ENCODE results near the gene KCNF1.
"Not testable (repeated sequence)": the region's sequence is repeated elsewhere in the genome, so short reads cannot be mapped to it uniquely, and the experiment has no call there.

Gene KCNF1

DNA sequence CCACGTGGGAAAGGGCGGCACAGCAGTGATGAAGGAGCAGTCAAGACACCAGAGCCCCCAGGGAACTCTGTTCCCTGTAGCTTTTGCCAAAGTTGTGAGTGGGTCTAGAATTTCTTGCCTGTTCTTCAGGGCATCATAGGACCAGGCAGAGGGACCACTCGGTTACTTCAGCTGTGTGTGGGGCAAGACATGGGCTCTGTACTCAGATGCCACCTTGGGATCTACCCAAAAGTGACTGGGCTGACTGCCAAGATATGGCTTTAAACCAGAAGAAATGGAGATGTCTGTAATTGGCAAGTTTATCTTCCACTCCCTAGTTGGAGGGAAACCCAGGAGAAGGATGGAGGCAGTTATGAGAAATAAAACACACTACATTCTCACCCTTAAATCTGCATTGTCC, 29.6 kb downstream of the KCNF1 start:
- no peak for DNase-seq (ENCODE audit: low read depth)

DNA sequence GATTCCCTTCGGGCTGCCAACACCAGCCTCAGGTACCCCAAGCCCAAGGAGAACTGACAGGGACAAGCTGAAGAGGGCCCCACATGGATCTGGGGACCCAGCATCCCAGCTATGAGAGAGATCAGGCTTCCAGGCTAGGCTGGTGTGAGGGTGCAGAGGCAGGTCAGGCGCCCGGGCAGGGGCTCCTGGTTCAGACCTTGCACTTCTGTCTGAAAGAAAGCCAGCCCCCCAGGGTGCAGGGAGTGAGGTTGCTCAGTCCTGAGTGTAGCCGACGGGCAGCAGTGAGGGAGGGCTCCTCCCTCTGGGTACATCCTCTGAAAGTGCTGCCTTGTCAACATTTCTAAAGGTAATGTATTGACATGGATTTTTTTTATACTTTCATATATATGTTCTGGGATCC, 33.1 kb downstream of the KCNF1 start:
- DNase-seq (ENCODE audit: low read depth) = no peak

- no peak for DNase-seq (ENCODE audit: low read depth)
Measured at GRCh38 chr2:10946394-10946793, 34.7 kb downstream of the KCNF1 start.

- no peak for DNase-seq (ENCODE audit: low read depth)
Measured at GRCh38 chr2:10947005-10947440, 35.3 kb downstream of the KCNF1 start.

DNA sequence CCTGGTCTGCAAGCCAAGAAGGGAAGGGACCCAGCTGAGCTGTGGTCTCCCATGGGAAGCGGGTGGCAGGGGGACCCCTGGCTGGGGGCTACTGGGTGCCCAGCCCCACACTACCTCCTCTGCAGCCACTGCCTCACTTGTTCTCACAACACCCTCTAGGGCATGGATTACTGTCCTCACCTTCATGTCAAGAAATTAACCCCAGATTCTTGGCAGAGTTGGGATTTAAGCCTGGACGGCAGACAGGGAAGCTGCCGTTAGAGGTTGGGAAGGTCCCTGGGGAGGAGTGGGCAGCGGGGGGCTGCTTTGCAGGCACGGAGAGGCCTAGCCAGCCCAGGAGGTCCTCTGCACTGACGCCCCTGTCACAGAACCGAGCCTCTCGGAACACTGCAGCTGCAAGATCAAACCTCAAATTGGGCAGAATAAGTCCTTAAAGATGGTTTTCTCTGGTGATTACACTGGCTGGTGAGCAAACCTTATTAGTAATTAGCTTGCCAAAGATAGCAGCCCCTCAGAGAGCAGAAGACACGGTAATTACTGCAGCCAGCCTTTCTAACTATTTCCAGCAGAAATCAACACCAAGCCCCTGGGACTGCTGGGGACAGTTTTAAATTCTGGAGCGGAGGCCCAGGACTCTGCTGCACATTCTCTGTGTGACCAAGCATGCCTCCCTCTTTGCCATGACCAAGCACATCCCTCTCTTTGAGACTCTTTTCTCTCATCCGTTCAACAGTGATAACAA, 35.9 kb downstream of the KCNF1 start:
- no peak for DNase-seq (ENCODE audit: low read depth)

GRCh38 chr2:10948188-10948564, 36.4 kb downstream of the KCNF1 start:
- DNase-seq (ENCODE audit: low read depth) = no peak

DNA sequence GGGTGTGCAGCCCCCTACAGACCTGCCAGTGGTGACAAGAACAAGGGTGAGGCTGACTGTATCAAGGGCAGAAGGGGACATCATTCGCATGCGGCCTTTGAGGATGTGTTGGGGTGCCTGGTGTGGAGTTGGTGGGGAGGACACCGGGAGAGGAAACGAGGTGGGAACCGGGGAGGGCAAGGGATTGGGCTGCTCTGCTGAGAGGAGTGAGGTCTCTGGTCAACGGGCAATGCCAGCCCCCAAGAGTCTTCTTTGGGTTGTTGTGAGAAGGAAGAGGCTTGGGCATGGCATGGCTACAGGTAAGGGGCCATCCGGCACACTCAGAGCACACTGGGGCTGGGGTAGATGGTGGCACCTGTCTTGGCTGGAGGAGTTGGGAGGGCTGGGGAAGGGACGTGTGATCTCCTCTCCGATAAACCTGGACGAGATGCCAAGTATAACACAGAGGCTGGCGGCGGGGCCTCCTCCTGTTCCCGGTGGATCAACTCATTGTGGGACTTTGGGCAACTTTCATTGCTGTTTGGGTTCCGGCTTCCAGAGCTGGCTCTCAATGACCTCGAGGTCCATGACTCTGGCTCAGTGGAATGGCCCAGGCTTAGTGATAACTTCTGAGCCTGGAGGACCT, 37.0 kb downstream of the KCNF1 start:
- no peak for DNase-seq (ENCODE audit: low read depth)

DNA sequence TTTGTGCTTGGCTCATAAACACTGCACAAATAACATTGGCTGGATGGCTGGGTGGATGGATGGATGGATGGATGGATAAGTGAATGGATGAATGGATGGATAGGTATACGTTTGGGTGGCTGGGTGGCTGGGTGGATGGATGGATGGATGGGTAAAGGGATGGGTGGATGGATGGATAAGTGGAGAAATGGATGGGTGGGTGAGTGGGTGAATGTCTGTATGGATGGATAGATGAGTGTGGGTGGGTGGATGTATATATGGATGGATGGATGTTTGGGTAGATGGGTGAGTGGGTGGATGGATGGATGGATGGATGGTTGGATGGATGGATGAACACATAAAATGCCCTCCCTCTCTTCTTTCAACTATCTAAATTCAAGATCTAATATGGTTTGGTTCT, 38.1 kb downstream of the KCNF1 start:
- DNase-seq (ENCODE audit: low read depth) = no peak

GRCh38 chr2:10951558-10952414, 40.1 kb downstream of the KCNF1 start:
- DNase-seq (ENCODE audit: low read depth) = no peak

GRCh38 chr2:10954416-10954815, 42.7 kb downstream of the KCNF1 start:
- DNase-seq (ENCODE audit: low read depth) = no peak

- DNase-seq (ENCODE audit: low read depth) = no peak
Measured at GRCh38 chr2:10954856-10955818, 43.4 kb downstream of the KCNF1 start.

DNA sequence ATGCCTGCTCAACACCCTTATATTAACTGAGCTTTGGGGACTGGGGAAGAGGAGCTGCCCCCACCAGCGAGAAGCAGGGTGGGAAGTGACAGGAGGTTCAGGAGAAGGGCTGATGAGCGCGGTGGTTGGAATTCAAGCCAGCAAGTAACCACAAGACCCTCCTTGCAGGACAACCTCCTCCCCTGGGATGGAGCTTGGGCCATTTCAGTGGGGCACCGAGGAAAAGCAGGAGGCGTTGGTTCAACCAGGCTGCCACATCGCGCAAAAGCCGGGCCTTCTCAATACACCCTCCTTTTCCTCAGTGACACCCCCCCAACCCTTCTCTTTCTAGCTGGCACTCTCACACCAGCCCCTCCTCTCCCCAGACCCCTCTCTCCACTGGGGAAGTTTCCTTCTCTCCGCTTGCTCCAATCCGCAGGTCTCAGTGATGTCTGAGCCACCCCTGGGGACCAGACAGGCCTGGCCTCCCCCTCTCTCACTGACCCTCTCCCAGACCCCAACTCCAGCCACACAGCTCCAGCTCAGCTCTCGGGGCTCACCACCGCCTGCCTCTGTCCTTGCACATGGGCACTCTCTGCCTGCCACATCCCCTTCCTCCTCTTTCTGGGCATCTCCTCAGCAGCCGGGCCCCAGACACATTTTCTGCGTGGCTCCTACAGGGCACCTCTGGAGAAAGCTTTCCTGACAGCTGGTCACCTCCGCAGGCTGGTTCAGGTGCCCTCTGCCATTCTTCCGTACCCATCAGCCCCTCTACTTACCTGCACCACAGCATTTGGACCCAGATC, 44.5 kb downstream of the KCNF1 start:
- DNase-seq (ENCODE audit: low read depth) = no peak

- DNase-seq (ENCODE audit: low read depth) = no peak
Measured at GRCh38 chr2:10957391-10957790, 45.7 kb downstream of the KCNF1 start.

- DNase-seq (ENCODE audit: low read depth) = not testable (repeated sequence)
Measured at GRCh38 chr2:10958452-10958851, 46.7 kb downstream of the KCNF1 start.

- DNase-seq (ENCODE audit: low read depth) = no peak
Measured at GRCh38 chr2:10960606-10961489, 49.1 kb downstream of the KCNF1 start.

GRCh38 chr2:10961490-10961875, 49.7 kb downstream of the KCNF1 start:
- DNase-seq (ENCODE audit: low read depth) = no peak

DNA sequence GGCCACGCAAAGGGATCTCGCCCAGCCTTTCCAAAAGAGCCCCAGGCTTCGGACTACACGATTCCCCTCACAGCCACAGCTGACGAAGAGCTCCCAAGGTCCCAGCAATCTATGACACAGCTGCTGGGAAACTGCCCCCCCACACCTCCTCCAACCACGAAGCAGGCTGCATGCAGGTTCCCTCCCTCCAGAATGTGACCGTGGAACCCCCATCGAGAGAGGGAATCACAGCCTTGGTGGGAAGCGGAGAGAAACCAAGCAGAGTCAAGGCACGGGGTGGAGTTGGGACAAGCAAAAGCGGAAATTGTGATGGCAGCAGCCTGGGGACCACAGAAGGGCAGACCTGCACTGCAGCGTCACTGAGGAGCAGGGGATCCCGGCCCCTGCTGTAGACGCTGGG, 50.3 kb downstream of the KCNF1 start:
- DNase-seq (ENCODE audit: low read depth) = no peak

GRCh38 chr2:10963155-10963554, 51.4 kb downstream of the KCNF1 start:
- no peak for DNase-seq (ENCODE audit: low read depth)

All from non-pigmented ciliary epithelial cell (primary cell).